HG03520 (cell line): ENCODE data around the gene CCHCR1.
"Not testable (repeated sequence)": the region's sequence is repeated elsewhere in the genome, so short reads cannot be mapped to it uniquely, and the experiment has no call there.

ENCODE experiments used
- ATAC-seq: cut with Tn5 transposase; IDR thresholded peaks from one replicate; pipeline ENCODE4 v1.9.1; 2021; ENCODE audit warnings: mild to moderate bottlenecking, moderate library complexity; ENCODE audit not compliant: unreplicated experiment

CCHCR1 gene

GRCh38 chr6:31183287-31183686 lies 25.7 kb upstream of the CCHCR1 start:
- not testable (repeated sequence) for ATAC-seq

- peak; percentile 88 for ATAC-seq
These were observed 22.9 kb upstream of the CCHCR1 start for GRCh38 chr6:31180500-31180899.

DNA sequence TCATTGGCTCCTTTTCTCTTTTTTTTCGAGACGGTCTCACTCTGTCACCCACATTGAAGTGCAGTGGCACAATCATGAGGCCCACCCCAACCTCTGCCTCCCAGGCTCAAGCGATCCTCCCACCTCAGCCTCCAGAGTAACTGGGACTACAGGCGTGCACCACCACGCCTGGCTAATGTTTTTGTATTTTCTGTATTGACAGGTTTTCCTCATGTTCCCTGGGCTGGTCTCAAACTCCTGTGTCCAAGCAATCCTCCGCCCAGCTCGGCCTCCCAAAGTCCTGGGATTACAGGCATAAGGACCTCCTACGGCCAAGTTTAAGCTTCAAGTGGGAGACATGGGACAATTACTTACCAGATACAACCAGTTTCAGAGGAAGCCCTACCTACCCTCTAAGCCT lies 22.3 kb upstream of the CCHCR1 start:
- ATAC-seq = no peak

DNA sequence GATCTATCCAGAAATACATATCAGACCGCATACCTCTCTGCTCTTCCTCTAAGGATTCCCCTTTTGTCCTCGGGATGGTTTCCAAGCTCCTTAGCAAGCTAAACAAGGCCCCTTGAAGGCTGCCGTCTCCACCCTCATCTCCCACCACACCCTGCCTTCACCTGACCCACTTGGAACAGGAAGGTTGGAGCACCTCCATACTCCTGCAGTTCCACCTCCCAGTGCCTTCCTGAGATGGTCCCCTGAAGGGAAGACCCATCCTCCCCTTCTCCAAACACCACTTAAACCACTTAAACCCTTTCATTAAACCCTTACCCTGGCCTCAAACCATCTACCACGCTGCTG lies 21.4 kb upstream of the CCHCR1 start:
- no peak for ATAC-seq

- ATAC-seq = no peak
These were observed 20.8 kb upstream of the CCHCR1 start for GRCh38 chr6:31178143-31179041.

GRCh38 chr6:31175971-31176370 lies 18.4 kb upstream of the CCHCR1 start:
- no peak for ATAC-seq

DNA sequence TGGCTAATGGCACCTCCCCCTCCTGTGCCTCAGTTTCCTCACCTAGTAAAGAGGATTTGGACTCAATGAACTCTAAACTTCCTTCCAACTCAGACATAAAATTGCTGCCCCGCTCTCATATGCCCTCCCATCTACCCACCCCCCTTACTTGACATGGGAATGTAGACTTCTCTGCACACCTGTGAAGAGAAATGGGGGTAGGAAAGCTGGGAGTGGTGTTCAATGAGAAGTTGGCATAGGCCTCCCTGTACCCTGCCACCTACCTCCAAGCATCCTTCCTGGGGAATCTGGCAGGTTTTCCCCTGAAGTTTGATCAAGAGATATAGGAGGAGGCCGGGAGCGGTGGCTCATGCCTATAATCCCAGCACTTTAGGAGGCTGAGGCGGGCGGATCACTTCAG lies 16.8 kb upstream of the CCHCR1 start:
- ATAC-seq = no peak

GRCh38 chr6:31173406-31173805 lies 15.8 kb upstream of the CCHCR1 start:
- no peak for ATAC-seq

DNA sequence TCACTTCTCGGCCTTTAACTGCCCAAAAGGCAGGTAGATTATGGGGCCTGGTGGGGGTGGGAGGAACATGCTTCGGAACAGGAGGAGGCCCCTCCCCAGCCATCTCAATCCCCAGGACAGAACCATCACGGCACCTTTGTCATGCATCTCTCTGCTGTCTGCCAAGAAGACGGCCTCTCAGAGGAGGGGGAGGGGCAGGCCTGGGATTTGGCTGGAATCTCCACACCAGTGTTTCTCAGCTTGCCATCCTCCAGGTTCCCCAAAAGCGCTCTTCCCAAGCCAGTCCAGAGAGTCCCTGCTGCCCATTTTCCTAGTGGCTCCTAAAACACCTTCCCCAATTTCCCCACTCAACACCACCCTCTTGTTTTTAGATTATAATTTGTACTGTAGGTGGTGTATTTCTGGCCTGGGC lies 15.4 kb upstream of the CCHCR1 start:
- ATAC-seq = no peak

GRCh38 chr6:31171931-31172905 lies 14.6 kb upstream of the CCHCR1 start:
- no peak for ATAC-seq

DNA sequence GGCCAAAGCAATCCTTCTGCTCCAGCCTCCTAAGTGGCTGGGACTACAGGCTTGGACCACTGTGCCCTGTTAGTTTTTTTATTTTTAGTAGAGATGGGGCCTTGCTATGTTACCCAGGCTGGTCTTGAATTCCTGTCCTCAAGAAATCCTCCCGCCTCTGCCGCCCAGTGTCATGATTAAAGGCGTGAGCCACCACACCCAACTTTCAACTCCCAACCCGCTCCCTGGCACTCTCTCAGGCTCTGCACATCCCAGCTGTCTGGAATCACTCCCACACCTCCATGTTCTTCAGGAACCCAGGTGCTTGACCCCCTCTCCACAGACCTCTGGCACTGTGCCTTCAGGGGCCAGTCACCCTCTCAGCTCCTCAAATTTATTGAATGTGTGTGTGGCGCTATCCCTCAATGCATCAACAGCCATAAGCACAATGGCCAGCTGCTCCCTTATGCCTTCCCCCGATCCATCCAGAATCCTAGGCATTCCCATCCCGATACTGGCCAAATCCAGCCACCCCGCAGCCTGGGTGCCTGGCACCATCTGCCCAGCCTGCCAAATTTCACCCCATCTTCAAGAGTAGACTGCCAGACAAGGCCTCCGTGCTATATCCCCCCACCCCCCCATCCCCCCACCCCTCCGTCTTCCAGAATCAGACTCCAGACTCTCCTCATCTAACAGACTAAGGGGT lies 13.5 kb upstream of the CCHCR1 start:
- no peak for ATAC-seq

DNA sequence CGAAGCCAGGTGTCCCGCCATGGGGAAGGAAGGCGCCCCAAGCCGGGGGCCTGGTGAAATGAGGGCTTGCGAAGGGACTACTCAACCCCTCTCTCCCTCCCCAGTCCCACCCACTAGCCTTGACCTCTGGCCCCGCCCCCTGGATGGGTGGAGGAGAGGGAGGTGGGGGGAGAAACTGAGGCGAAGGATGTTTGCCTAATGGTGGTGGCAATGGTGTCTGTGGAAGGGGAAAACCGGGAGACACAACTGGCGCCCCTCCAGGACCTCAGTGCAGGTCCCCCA lies 12.9 kb upstream of the CCHCR1 start, which contains the start of gene POU5F1:
Gene POU5F1 (minus strand): TSS at position 83 of the 282 bp plus-strand sequence. CDS start 62 bp downstream, at position 21.
- no peak for ATAC-seq

GRCh38 chr6:31169858-31170599 lies 12.4 kb upstream of the CCHCR1 start:
- ATAC-seq = not testable (repeated sequence)

DNA sequence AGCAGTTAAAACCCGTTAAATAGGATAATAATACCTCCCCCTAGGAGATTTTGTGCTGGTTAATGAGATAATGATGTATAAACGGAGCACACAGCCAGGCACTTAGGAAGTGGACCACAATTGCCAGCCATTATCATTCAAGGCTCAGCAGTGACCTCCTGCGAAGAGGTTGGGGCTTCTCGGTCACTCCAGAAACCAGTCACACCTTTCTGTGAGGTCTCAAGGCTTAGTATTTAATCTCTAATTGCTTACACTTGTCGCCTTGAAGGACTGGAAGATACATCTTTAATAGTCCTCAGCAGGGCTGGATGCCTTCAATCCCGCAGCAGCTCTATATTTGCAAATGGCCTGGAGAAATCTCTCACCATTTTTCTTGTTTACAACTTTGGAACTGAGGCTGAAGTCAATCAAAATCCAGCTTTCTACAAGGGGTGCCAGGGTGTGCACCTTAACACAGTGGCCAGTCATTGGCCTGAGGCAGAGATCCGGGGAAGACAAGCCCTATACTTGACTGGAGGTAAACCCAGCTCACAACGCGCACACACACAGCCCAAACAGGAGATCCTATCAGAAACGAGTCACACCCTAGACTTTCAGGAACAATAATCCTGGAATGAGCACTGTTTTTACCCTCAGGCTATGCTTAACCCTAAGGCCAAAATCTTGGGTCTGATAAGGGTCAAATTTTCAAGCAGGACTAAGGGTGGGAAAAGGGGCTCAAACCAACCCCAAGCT lies 11.7 kb upstream of the CCHCR1 start:
- no peak for ATAC-seq

GRCh38 chr6:31168606-31169005 lies 11.0 kb upstream of the CCHCR1 start:
- no peak for ATAC-seq

- no peak for ATAC-seq
These were observed 8.4 kb upstream of the CCHCR1 start for GRCh38 chr6:31165986-31166385.

GRCh38 chr6:31165064-31165832 lies 7.6 kb upstream of the CCHCR1 start:
- peak; percentile 70 for ATAC-seq

DNA sequence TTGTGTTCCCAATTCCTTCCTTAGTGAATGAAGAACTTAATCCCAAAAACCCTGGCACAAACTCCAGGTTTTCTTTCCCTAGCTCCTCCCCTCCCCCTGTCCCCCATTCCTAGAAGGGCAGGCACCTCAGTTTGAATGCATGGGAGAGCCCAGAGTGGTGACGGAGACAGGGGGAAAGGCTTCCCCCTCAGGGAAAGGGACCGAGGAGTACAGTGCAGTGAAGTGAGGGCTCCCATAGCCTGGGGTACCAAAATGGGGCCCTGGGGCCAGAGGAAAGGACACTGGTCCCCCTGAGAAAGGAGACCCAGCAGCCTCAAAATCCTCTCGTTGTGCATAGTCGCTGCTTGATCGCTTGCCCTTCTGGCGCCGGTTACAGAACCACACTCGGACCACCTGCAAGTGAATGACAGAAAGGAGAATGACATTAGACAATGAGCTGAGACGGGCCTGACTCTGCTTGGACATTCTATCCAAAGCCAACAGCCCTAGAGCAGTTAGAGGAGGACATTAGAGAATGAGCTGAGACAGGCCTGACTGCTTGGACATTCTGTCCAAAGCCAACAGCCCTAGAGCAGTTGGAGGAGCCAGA lies 7.0 kb upstream of the CCHCR1 start:
- not testable (repeated sequence) for ATAC-seq

DNA sequence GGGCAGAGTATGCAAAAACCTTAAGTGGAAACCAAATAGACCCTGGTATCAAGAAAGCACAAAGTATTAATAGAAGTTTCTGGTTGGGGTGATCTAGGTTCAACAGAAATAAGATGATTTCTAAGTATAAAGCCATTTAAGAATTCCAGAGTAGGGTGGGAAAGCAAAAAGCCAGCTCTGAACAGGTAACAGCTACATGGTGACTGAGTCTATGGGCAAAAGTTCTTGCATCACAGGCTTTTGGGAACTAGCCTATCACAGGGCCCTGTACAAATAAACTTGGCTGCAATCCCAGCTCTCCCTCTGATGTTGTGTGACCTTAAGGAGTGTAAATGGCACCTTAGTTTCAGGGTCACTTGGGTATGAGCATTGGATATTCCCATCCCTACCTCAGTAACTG lies 6.3 kb upstream of the CCHCR1 start:
- ATAC-seq = no peak
